NCI-H187 treated with DMSO at 0.1 percent for 48 hours (cell line): ENCODE results near the gene TMEM238.

Experiments used
- DNase-seq: peaks from one replicate; lab custom pipeline; 2025; lab: John Stamatoyannopoulos, UW

TMEM238 gene

DNA sequence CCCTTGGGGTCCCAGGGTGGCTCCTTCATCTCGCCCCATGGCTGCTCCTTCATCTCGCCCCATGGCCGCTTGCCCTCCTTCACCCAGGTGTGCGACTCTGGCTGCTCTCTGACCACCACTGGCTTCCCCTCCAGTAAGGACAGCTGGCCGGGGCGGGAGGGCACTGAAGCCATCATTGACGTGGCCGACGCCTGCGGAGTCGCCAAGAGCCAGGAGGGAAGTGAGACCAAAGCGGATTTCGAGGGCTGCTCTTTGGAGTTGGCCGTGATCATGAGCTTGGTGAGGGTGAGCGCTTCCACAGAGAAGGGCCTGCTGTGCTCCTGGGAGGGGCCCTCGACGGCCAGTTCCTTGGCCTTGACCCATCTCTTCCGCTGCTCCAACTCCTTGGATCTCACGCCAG is 25.6 kb downstream of the TMEM238 start:
- no peak for DNase-seq

DNA sequence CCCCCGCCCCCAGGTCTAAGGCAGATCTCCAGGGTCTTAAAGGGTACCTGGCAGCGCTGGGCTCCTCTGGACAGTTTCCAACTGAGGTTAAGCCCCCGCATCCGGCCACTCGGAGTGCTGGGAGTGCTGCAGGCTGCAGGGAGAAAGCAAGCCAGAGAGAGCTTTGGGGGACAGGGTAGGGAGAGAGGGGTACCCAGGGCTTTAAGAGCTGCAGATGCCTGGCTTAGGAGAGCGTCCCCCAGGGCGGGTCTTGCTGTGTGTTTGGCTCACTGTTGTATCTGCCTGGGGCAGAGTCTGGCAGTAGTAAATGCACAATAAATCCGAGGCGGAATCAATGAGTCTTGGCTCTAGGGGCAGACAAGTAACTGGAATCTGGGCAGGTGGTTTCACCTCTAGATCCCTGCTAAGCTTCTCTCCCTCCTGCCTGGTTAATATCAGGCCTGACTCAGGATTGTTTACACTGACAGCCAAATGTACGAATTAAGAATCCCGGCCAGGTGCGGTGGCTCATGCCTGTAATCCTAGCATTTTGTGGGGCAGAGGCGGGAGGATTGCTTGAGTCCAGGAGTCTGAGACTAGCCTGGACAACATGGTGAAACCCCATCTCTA is 28.8 kb downstream of the TMEM238 start:
- no peak for DNase-seq

DNA sequence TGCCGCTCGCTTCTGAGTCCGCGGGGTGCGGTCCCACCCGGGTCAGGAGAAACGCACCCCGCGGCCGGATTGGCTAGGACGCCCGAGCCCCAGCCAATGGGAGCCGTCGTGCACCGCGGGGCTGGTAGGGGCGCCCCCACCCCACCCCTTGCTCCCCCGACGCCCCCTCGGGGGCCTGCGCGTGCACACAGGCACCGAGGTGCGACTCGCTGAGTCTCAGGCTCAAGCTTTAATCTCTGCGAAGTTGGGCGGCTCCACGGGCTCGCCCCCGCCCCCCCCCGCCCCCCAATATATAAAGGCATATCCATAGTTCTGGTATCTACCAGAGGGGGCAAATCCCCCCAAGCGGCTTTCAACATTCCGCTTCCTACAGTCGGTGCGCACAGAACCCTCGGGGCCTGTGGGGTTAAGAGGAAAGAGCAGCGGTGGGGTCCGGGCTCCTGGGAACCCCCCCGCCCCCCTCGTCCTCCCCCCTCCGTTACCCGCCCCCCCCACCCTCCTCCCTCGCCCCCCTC is 29.3 kb downstream of the TMEM238 start, which contains the start of gene COX6B2:
Gene COX6B2, minus strand, starts transcription at position 22 of the 515 bp plus-strand sequence. CDS start 198 bp downstream, outside the sequence.
- DNase-seq: no peak

DNA sequence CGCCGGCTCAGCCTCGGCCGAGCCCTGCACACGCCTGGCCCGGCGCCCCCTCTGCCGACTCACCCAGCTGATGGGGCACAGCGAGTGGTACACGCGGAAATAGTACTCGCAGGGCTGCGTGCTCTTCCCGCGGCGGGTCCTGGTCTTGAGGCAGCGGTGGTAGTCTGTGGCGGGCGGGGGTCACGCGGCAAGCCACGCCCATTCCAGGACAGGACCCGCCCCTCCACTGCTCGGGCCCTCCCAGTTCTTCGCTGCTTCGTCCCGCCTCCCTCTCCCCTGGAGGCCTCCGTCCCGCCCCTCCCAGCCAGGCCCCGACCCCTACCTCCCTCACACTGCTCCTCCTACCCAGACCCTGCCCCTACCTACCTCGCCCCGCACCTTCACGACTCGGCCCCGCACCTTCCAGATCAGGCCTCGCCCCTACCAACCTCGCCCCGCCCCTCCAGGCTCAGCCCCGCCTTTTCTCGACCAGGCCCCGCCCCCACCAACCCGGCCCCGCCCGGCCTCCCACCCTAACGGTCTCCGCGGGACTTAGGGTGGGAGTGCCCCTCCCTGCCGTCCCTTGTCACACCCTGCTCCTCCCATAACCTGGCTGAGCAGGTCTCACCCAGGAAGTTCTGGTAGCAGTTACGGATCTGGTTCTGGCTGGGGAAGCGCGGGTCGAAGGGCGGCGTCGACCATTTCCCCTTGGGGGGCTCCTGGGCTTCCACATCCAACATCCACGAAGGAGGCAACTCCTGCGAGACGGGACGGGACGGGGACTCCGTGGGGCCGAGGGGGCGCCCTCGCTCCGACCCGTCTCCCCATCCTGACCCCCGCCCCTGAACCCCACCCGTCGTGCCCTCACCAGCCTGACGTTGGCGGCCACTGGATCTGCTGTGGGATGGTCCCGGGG is 30.0 kb downstream of the TMEM238 start:
- no peak for DNase-seq

DNA sequence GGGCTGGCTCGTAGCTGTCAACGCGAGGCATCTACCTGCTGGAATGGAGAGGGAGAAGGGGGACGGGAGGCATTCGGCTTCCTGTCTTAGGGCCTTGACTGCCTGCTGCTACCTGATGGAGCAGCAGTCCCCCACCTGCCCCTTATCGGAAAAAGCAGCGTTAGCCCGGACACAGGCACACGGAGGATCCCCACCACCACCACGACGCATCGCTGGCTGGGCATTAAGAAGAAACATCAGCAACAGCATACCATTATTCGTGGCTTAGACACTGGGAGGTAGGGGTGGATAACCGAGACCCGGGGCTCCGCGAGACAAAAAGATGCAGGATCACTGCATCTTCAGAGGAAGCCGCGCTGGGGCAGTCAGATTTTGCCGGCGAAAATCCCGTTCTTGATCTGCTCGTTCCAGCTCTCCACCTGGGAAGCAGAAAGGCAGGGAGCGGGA is 30.7 kb downstream of the TMEM238 start:
- no peak for DNase-seq

DNA sequence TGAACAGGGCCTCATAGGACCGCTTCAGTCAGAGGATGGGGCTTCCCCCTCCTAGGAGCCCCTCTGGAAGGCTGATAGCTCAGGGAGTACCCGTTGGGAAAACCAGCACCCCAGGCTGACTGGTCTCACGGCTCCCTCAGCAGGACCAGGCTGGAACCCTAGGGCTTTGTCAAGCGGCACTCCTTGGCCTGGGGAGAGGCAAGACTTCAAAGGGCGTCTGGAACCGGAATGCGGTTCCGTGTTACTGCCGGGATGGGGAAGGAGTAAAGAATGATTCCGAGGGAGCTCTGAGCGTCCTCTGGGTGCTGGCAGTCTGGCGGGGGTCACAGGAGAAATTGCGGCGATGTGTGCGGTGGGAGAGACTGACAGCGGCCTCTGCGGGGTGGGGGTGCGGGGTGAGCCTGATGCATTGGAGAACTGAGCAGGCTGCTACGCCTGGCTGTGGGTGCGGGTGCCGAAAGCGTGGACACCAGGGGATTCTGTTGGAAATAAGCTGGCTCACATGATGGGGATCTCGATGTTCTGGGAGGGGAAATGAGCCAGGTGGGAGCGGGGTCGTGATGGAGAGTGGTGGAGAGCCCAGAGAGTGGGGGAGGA is 31.4 kb downstream of the TMEM238 start:
- DNase-seq: no peak

DNA sequence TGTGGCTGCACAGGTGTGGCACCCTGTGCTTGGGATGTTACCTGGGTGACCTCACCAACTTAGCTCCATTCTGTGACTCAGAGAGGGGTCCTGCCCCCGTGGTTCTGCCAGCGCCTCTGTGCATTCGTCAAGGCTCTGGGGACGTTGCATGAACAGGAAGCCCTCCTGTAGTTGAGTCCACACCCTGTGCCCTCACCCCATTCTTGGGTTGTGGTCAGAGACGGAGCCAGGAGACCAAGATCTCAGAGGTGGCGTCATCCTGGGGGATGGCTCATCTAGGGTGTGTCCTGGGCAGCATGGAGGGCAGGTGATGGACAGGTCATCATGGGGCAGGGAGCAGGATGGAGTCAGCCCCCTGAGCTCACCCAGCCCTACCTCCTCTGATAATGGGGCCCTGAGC is 32.1 kb downstream of the TMEM238 start:
- no peak for DNase-seq

DNA sequence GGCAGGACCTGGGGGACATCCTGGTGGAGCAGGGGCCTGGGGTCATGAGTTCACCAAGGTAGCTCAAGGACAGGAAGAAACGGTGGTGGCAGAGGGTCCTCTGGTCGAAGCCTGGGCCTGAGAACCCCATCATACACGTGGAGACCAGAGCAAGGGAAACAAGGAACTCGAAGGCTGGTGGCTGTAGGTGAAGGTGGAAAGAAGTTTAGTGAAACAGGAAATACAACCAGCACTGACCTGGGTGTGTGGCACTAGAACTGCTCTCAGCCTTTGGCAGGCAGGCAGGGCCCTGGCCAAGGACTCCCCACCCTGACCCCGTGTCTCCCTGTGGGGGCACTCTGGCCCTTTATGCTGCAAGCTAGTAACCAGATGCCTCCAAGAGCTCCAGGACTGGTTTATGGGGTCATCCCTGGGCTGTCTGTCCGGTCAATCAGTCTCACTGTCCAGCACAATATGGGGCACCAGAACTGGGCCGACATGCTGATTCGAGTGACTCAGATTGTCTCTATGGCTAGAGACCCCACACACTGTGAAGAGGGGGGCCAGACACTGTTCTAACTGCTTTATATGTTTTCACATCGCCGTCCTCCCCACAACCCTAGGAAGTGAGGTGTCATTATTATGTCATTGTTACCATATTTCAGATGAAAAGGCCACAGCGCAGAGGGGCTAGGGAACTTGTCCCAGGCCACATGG is 33.3 kb downstream of the TMEM238 start:
- no peak for DNase-seq

DNA sequence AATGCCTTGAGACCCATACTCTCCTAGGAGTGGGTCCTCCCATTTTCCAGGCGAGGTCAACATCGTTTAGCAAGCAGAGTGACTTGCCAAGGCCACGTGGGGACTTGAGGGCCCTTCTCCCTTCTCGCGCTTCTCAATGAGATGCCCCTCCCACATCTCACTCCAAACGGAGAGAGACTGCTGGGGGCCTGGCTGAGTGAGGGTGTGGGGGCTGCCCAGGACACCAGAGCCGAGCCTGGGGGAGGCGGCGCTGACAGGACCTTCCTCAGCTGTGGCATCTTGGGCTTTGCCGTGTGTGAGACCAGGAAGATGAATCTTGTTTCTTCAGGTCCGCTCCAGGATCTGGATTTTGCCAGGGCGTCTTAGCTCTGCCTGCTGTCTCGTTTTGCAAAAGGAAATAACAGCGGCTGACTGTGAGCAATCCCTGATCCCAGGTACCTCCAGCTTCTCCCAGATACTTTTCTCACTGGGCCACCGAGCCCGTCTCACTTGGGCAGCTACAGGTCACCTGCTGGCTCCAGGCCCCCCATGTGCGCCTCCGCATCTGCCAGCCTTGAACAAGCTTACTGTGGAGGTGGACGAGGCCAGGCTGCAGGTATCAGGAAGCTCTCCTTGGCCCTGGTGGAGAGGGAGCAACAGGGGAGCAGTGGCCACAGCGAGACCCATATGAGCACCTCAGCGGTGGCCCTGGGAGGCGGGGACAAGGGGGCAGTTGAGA is 35.6 kb downstream of the TMEM238 start:
- DNase-seq: no peak

DNA sequence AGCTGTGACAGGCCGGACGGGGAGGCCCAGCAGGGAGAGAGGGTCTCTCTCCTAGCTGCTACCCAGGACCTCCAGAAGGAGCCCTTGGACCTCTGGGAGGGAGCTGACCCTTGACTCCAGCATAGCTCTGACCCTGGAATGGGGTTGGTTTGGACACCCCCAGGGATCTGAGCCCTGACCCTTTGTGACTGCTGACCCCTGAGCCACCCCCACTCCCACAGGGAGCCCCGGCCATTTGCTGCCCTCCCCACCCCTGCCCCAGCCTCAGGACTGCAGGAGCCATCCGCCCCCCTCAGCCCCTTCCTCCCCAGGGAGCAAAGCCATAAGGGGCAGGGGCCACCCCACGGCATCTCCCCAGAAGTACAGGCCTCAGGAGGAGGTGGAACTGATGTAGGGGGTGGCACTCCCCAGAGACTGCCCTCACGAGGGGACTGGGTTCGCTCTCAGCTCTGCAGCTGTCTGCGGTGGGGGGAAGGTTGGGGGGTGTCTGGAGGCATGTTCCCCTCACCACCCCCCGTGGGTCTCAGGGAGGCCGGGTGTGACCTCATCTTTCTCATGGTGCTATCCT is 36.6 kb downstream of the TMEM238 start:
- DNase-seq: no peak

DNA sequence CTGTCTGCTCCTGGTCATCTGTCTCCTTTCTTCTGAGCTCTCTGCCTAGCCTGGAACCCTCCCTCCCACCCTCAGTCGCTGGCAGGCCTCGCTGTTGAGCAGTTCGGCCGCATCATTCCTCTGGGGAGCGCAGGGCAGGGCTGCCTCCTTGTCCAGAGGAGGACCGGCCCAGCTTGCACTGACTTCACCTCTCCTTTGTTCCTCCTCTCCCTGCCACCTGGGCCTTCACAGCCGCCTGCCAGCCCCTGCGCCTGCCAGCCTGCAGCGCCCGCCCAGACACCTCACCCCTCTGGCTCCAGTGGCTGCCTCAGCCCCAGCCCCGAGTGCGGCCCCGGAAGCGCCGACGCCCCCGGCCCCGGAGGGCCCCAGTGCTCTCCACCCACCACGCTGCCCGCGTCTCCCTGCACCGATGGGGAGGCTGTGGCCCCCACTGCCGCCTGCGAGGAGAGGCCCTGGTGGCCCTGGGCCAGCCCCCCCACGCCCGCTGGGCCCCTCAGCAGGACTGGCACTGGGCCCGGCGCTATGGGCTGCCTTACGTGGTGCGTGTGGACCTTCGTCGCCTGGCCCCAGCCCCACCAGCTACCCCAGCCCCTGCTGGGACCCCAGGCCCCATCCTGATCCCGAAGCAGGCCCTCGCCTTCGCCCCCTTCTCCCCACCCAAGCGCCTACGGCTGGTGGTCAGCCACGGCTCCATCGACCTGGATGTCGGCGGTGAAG is 37.2 kb downstream of the TMEM238 start:
- no peak for DNase-seq

DNA sequence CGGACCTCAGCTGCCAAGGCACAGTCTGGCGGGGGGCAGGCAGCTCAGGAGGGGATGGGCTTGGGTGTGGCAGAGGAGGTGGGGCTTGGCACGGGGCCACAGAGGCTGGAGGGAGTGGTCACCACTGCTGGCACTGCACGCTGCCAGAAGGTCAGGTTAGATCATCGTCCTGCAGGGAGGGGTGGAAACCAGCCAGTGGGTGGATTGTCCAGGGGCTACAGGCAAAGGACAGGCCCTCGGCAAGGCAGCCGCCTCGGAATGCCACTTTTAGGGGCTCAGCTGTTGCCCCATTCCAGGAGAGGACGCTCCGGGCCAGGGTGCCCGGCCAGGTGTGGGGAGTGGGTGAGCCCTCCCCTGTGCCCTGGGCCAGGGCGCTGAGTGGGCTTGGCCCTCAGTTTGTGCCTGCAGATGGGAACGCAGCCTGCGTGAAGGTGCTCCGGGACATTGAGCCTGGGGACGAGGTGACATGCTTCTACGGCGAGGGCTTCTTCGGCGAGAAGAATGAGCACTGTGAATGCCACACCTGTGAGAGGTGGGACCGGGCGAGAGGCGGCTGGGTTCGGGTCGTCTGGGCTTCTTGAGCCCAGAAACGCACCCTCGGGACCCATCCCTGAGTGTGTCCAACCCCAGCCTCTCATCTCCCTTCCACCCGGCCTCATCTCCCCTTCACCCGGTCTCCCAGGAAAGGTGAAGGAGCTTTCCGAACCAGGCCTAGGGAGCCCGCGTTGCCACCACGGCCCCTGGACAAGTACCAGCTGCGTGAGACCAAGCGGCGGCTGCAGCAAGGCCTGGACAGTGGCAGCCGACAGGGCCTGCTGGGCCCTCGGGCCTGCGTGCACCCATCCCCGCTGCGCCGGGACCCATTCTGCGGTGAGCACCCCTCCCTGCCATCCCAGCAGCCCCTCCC is 38.0 kb downstream of the TMEM238 start:
- DNase-seq: no peak

DNA sequence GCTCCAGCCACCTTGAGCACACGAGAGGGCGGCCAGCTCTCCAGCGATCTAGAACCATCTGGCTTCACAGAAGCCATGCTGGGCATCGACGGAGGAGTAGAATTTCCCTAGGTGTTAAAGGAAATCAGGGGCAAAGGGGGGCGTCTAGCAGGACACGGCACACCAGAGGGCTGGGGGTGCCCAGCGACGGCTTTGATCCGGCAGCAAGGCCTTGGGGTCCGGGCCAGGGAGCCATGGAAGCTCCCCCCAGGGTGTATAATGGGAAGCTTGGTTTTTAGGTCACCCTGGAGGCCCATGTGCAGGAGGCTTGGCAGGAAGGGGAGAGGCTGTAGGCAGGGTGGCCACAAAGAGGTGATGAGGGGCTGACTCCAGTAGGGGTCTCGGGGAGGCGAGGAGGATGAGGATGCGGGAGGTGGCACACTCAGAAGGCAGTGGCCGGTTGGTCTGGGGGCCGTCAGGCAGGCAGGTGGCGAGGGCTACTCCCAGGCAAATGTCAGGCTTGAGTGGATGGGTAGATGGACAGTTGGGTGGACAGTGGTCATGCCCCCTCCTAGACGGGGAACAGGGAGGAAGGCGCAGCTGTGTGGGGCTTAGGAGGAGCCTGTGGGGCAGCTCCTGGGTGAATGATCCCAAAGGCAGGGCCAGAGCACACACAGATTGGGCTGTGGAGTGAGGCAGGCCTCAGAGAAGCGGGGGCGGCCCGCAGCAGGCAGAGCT is 38.8 kb downstream of the TMEM238 start:
- no peak for DNase-seq

DNA sequence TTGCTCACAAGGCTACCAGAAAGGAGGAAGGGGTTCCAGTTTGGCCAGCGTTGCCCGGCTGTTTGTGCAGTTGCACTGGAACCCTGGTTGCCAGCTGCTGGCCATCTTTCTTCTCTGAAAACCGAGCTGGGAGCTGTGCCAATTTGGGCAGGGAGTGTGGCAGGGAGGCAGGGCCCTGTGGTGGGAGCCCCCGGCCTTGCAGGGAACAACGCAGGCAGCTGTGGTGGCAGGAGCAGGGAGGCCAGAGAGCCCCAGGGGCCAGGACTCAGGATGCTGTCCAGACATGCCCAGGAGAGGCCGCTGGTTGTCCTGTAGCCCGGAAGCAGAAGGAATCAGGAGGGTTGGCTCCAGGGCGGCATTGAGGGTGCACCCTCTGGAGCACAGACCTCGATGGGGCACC is 39.6 kb downstream of the TMEM238 start:
- no peak for DNase-seq

DNA sequence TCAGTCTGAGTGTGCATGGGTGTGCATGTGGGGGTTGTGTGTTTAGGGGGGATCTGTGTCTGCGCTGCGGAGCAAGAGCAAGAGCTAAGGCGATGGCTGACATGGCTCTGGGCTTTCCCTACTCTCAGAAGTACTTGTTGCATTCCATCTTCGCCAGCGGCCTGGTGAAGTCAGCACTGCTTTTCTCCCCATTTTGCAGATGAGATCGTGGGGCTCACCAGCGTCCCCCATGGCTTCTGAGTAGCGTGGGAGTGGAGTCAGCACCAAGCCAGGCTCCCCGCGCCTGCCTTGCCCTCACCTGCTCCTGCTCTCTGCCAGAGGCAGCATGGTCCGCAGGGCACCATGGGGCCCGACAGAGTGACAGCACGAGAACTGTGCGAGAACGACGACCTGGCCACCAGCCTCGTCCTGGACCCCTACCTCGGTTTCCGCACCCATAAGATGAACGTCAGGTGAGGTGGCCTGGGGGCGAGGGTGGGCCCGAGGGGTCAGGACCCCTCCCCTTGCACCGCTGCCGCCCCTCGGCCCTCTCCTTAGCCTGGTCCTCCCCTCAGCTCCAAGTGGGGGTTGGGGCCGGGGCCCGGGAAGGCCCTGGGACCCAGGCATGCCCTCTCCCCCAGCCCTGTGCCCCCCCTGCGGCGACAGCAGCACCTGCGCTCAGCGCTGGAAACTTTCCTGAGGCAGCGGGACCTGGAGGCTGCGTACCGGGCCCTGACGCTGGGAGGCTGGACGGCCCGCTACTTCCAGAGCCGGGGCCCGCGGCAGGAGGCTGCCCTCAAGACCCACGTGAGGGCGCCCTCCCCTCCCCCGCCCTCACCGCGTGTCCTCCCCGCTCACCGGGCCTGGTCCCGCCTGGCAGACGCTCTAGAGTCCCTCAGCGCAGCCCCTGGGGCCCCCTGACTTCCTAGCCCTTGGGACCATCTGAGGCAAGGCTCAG is 42.2 kb downstream of the TMEM238 start:
- DNase-seq: no peak

DNA sequence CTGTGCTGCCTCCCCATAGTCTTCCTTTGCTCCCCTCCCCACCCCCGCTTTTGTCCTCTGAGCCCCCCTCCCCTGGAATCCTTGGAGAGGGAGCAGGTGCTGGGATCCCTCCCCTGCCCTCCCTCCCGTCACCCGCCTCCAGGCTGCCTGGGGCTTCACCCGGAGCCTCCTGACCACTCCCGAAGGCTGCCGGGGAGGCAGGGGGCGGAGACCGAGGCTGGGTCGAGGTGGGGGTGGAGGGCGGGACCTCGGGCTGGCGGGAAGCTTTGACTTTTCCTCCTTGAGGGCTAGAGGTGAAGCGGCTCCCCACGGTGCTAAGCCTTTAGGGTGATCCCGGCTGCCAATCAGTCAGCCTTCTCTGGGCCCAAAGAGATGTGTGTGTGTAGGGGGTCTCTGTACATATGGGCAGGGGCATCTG is 42.9 kb downstream of the TMEM238 start:
- peak; percentile 42 for DNase-seq

DNA sequence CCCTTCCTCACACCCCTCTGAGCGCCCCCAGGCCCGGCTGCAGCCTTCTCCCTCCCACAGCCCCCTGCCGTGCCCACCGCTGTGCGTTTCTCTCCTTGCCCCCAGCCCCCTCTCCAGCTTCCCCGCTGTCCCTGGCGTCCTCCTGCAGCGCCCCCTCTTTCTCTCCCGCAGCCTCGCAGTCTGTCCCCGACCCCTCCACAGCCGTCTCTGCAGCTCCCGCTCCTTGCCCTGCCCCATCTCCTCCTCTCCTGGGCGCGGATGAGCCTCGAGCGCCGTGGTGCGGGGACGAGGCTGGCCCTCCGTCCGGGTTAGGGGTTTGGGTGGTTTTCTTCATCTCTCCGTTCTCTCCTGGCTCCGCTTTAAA is 43.3 kb downstream of the TMEM238 start:
- no peak for DNase-seq
